Uterus (tissue), 4 donors: ENCODE data around the gene GAS2L2. TPM values are rescaled to one million over a fixed set of nuclear protein-coding genes. Genes with fewer than 3 reads are reported as not detected.

Experiments used
- DNase-seq, 2 donors: peaks; one replicate each; pipeline ENCODE4 v3.0.0-alpha.2; 2019 to 2020
- H3K27ac ChIP-seq, 2 donors: fragments of 200-600 bp; sonication (generic); 1 replicate in 1 of 2; 2 replicates in 1 of 2; pipeline ENCODE4 v1.5.1; 2016 to 2018
- H3K27me3 ChIP-seq, 2 donors: fragments of 200-600 bp; sonication (generic); one replicate each; pipeline ENCODE4 v1.5.1; 2018 to 2019; ENCODE audit warnings: control low read depth in 1 of 2
- H3K36me3 ChIP-seq, 2 donors: fragments of 200-600 bp; sonication (generic); one replicate each; pipeline ENCODE4 v1.5.1; 2019; ENCODE audit warnings: control low read depth in 1 of 2
- H3K4me1 ChIP-seq, 2 donors: fragments of 200-600 bp; sonication (generic); one replicate each; pipeline ENCODE4 v1.5.1; 2018 to 2019; ENCODE audit warnings: control low read depth in 1 of 2
- H3K4me3 ChIP-seq, 2 donors: fragments of 200-600 bp; sonication (generic); 1 replicate in 1 of 2; 2 replicates in 1 of 2; pipeline ENCODE4 v1.5.1; 2018 to 2019; ENCODE audit warnings: mild to moderate bottlenecking in 1 of 2
- H3K9me3 ChIP-seq, 2 donors: fragments of 200-600 bp; sonication (generic); one replicate each; pipeline ENCODE4 v1.5.1; 2019; ENCODE audit warnings: control low read depth in 1 of 2
- CTCF ChIP-seq, 4 experiments: fragments of 200-600 bp in 2 of 4; fragments of 450-650 bp in 2 of 4; sonication (generic) in 2 of 4; IDR thresholded peaks; one replicate each; pipeline ENCODE4 v1.5.1; 2016 to 2019; ENCODE audit warnings: antibody characterized with exemption in 4 of 4, mild to moderate bottlenecking in 2 of 4, moderate library complexity in 1 of 4
- POLR2A ChIP-seq, 2 donors: fragments of 450-650 bp; IDR thresholded peaks; one replicate each; pipeline ENCODE4 v1.6.1; 2016; ENCODE audit warnings: antibody characterized with exemption in 2 of 2, mild to moderate bottlenecking in 1 of 2, moderate library complexity in 1 of 2
- intact Hi-C: fragments of 100-400 bp; cut with DNase I; formaldehyde crosslinking; loops from one replicate; pipeline ENCODE4 v1.15.1; 2023; ENCODE audit warnings: low total_unique reads
- total RNA-seq, 4 donors: library from RNA; depleted of rRNA in 3 of 4; stranded (reverse); fragments of >200 nt in 3 of 4; gene quantifications; one replicate each; pipeline versions ENCODE4 v1.1.0 to v1.2.4, GENCODE V29; 2014 to 2023
- donor health status: DM: yes; HTN: yes; CAD: no.

Gene GAS2L2
- under 1 TPM in 1 of 4 donors, not detected in 3; 0.69 TPM for total RNA-seq

DNA sequence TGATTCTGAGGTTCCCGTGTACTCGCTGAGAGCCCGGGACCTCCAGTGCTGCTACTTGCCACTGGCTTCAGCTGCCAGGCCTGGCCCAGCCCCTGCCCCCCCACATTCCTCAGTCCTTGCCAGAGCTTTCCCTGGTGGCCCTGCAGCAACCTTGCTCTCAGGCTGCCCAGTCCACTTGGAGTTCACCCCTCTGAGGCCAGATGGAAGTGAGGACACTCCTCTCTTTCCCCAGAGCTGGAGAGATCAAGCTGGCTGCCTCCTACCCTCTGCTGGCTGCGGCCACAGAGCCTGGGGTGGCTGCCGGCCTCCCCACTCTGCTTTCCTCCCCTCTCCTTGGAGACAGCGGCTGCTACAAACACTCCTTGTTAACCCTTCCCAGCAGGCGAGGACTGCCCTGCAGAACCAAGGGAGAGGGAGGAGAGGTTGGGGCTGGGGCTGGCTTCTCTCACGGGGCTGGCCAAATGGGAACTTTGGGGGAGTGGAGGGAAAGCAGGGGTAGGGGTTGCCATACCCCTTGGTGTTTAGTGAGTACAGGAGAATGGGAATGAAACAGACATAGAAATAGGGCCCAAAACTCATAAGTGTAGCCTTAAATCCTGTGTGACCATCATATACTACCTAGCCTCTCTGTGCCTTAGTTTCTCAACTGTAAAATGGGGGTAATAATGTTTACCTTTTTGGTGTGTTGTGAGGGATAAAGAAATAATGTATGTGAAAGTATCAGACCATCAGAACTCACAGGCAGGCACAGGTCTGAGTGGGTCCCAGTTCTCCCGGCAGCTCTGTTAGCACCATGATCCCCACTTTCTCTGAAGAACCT, at the start of gene GAS2L2:
TSS of gene GAS2L2 (minus strand) at position 295 of the 820 bp plus-strand sequence. CDS start 389 bp downstream, outside the sequence.
- intact Hi-C loops: loop anchor here (5.0 kb wide), 1 partner anchor 436 kb away; no protein-coding TSS in a partner anchor

DNA sequence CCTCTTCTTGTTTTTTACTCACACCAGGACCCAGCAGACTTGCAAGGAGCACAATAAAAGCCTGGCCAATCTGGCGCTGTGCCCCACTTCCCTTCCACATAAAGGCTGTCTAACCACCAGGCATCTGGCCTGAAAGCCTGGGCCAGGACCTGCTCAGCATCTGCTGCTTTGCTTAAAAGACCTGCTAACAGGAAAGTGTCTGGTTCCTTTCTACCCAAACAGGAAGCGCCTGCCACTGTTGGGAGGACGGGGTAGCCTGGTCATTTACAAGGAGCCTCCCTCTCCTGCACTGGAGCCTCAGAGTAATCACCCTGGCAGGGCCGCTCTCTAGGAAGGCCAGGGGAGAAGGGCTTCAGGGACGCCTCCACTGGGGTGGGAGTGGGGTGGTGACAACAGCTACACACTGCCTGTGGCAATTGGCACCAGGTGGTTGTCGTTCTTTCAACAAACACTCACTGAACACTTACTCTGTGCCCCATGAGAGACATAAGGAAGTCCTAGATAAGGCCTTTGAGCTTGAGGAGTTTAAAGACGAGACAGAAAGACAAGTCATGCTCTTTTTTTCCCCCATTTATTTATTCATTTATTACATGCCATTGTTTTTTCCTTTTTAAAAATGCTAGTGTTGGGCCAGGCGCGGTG, 48.7 kb upstream of the GAS2L2 start:
- Histone ChIP-seq H3K36me3 (no peaks in the 10 kb centered on the region), H3K4me1 (peaks cover 5 to 8% of the 10 kb centered on the region in 2 donors), H3K27ac (peak overlapping the region; percentile 36 to 51), H3K27me3 (no peaks in the 10 kb centered on the region), H3K4me3 (no peak overlapping the region), H3K9me3 (no peaks in the 10 kb centered on the region)
- TF ChIP-seq POLR2A (IDR thresholded peaks at IDR 0.05) (no peak), CTCF (IDR thresholded peaks at IDR 0.05) (no peak)
- intact Hi-C loops: no loop called here
- peak; percentile 60 to 88 for DNase-seq

More for the DNA sequence above, at the start of gene GAS2L2:
- Histone ChIP-seq H3K27ac (no peak within 1 kb of the TSS), H3K36me3 (no peaks in the 10 kb centered on the region), H3K27me3 (peaks cover 5 to 11% of the 10 kb centered on the region in 2 donors), H3K4me1 (peaks cover 0 to 4% of the 10 kb centered on the region in 2 donors), H3K4me3 (no peak within 1 kb of the TSS), H3K9me3 (no peaks in the 10 kb centered on the region)
- TF ChIP-seq POLR2A (IDR thresholded peaks at IDR 0.05) (no peak), CTCF (IDR thresholded peaks at IDR 0.05) (no peak)
- DNase-seq: no peak

DNA sequence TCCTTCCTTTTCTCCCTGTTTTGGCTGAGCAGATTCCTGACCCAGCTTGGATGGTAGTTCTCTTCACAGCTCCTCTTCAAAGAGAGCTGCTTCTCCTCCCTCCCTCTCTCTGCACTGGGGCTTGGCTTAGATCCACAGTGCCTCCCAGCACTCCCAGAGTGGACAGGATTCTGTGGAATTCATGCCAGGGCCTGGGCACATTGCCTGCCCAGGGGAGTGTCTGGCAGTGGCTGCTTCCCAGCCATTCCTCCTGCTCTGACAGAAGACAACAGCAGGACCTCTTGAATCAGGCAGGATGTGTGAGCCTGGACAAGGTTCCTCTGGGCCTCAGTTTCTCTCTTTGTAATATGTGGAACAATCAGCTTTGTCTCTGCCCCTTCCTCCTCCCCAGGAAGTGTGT, 46.9 kb upstream of the GAS2L2 start:
- H3K4me1 ChIP-seq: peaks cover 5 to 16% of the 10 kb centered on the region in 2 donors
- H3K9me3 ChIP-seq: no peaks in the 10 kb centered on the region
- H3K27me3 ChIP-seq: no peaks in the 10 kb centered on the region
- DNase-seq: peak; percentile 63 to 77
- TF ChIP-seq CTCF (IDR thresholded peaks at IDR 0.05): no peak
- TF ChIP-seq POLR2A (IDR thresholded peaks at IDR 0.05): no peak
- no peaks in the 10 kb centered on the region for H3K36me3 ChIP-seq
- intact Hi-C loops: no loop called here
- peak overlapping the region; percentile 1 to 43 for H3K27ac ChIP-seq
- H3K4me3 ChIP-seq: no peak overlapping the region

DNA sequence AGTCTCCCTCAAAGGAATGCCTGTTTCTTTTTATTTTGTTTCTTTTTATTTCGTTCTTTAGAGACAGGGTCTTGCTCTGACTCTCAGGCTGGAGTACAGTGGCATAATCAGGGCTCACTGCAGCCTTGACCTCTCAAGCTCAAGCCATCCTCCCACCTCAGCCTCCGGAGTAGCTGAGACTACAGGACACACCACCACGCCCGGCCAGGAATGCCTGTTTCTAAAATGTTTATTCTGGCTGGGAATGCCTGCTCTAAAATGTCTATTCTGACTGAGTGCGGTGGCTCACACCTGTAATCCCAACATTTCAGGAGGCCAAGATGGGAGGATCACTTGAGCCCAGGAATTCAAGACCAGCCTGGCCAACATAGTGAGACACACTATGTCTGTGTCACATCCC, 44.9 kb upstream of the GAS2L2 start:
- Histone ChIP-seq H3K9me3 (no peaks in the 10 kb centered on the region), H3K4me3 (no peak overlapping the region), H3K36me3 (no peaks in the 10 kb centered on the region), H3K27ac (no peak overlapping the region), H3K27me3 (no peaks in the 10 kb centered on the region), H3K4me1 (peaks cover 5 to 19% of the 10 kb centered on the region in 2 donors)
- no peak for DNase-seq
- intact Hi-C loops: no loop called here
- TF ChIP-seq CTCF (IDR thresholded peaks at IDR 0.05): no peak
- TF ChIP-seq POLR2A (IDR thresholded peaks at IDR 0.05): no peak

DNA sequence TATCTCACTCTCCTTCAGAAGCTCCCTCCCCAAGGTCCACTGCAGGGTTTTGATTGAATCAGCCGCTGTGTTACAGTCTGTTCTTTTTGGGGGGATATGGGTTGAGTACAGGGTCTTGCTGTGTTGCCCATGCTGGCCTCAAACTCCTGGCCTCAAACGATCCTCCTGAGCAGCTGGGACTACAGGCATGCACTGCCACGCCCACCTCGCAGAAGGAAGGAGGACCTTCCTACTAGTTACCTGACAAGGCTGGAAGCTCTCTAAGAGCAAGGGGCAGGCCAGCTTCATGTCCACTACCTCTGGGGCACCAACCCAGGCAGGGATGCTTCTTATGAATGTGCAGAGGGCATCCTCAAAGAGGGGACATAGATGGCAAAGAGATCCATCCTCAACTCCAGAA, 44.3 kb upstream of the GAS2L2 start:
- intact Hi-C loops: no loop called here
- H3K4me1 ChIP-seq: peaks cover 5 to 19% of the 10 kb centered on the region in 2 donors
- no peak overlapping the region for H3K27ac ChIP-seq
- no peaks in the 10 kb centered on the region for H3K9me3 ChIP-seq
- no peaks in the 10 kb centered on the region for H3K36me3 ChIP-seq
- no peak for TF ChIP-seq POLR2A (IDR thresholded peaks at IDR 0.05)
- TF ChIP-seq CTCF (IDR thresholded peaks at IDR 0.05): no peak
- no peak overlapping the region for H3K4me3 ChIP-seq
- H3K27me3 ChIP-seq: no peaks in the 10 kb centered on the region
- no peak for DNase-seq
